ENCODE measurements around the gene ACCSL.

The ACCSL gene

GRCh38 chr11:44097821-44098220, 50.0 kb downstream of the ACCSL start:
- no peak for DNase-seq (ENCODE audit: low read depth)

DNA sequence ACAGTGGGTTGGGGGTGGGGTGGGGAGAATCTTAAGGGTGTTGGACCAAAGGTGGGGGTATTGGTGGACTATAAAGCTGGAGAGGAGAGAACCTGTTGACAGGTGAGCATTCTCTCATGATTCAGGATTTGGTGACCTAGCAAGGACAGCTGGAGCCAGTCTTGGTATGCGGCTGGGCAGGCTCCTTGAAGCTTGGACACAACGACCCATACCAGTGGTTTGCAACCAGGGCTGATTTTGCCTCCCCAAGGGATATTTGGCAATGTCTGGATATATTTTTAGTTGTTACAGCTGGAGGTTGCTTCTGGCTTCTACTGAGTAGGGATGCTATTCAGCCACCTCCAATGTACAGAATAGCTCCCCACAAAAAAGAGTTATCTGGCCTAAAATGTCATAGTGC, 53.3 kb downstream of the ACCSL start:
- no peak for DNase-seq (ENCODE audit: low read depth)

GRCh38 chr11:44104481-44105294, 56.9 kb downstream of the ACCSL start:
- DNase-seq (ENCODE audit: low read depth): no peak

- no peak for DNase-seq (ENCODE audit: low read depth)
Observed at GRCh38 chr11:44108260-44108659, 60.5 kb downstream of the ACCSL start.
